Measurements from ENCODE around the gene CREG2. TPM values are rescaled to one million over a fixed set of nuclear protein-coding genes. Genes with fewer than 3 reads are reported as not detected.
"Not testable (repeated sequence)": the region's sequence is repeated elsewhere in the genome, so short reads cannot be mapped to it uniquely, and the experiment has no call there.

Gene CREG2
- total RNA-seq, 4 donors from 2014 or later: 0.40 TPM; not detected in 3

DNA sequence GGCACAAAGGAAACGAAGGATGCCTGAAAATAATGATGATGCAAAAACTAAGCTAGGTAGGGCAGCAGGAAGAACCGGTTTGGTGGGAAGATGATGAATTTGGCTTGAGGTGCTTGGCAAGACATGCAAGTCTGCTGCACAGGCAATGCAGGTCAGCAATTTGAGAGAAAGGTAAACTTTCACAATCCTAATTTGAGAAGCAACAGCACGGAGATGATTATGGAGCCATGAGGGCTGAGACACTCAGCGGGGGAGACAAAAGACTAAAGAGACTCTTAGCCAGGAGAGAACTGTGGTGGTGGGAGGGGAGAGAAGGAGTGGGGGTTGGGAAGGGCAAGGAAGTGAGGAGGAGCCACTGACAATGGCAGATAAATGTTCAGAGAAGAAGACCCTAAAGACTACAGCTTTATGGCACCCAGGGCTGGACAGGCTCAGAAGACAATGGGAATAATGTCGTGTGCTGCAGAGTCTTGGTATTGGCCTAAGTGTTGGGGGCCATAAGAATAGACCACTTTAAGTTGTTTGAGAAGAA is 59.4 kb downstream of the CREG2 start:
- Histone ChIP-seq H3K27me3 (no peaks in the 10 kb centered on the region), H3K9me3 (no peaks in the 10 kb centered on the region), H3K27ac (peak overlapping the region; percentile 40 to 61 (median 52)), H3K4me3 (no peak overlapping the region), H3K36me3 (no peaks in the 10 kb centered on the region), H3K4me1 (peaks cover 0 to 36% (median 4%) of the 10 kb centered on the region in 4 donors)
- no peak for TF ChIP-seq CTCF (IDR thresholded peaks at IDR 0.05)
- no peak for TF ChIP-seq POLR2A (IDR thresholded peaks at IDR 0.05)
- DNase-seq: no peak

- no peak for TF ChIP-seq POLR2A (IDR thresholded peaks at IDR 0.05)
- no peak for TF ChIP-seq CTCF (IDR thresholded peaks at IDR 0.05)
- DNase-seq: no peak
Observed at GRCh38 chr2:101325425-101325824, 61.9 kb downstream of the CREG2 start.

DNA sequence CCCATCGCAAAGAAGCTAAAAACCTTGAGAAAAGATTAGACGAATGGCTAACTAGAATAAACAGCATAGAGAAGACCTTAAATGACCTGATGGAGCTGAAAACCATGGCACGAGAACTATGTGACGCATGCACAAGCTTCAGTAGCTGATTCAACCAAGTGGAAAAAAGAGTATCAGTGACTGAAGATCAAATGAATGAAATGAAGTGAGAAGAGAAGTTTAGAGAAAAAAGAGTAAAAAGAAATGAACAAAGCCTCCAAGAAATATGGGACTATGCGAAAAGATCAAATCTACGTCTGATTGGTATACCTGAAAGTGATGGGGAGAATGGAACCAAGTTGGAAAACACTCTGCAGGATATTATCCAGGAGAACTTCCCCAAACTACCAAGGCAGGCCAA is 70.7 kb downstream of the CREG2 start:
- H3K4me1 ChIP-seq, H3K27ac ChIP-seq, H3K4me3 ChIP-seq, DNase-seq, H3K27me3 ChIP-seq, H3K36me3 ChIP-seq, H3K9me3 ChIP-seq: not testable (repeated sequence)

More at GRCh38 chr2:101325425-101325824, 61.9 kb downstream of the CREG2 start:
- H3K36me3 ChIP-seq: no peaks in the 10 kb centered on the region
- H3K27ac ChIP-seq: no peak overlapping the region
- H3K4me3 ChIP-seq: no peak overlapping the region
- no peaks in the 10 kb centered on the region for H3K27me3 ChIP-seq
- peaks cover 0 to 29% (median 4%) of the 10 kb centered on the region in 4 donors for H3K4me1 ChIP-seq
- H3K9me3 ChIP-seq: no peaks in the 10 kb centered on the region

DNA sequence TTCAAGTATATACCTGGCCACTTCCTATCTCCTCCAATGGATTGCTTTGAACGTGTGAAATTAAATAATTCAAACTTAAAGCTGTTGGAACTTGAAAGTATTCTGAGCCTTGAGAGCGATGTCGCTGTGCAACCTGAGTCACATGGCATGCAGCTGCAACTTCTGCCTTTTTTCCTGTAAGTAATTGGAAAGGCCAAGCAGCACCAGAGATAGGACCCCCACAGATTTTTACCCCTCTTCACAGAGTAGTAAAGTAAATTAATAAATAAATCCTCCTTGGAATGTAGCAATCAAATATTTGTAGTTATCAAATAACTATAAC is 75.6 kb downstream of the CREG2 start:
- Histone ChIP-seq H3K4me3 (no peak overlapping the region), H3K4me1 (peaks cover 0 to 18% (median 4%) of the 10 kb centered on the region in 4 donors), H3K27me3 (no peaks in the 10 kb centered on the region), H3K9me3 (no peaks in the 10 kb centered on the region), H3K27ac (peak overlapping the region in 3 of 4 donors; percentile 13 to 39 (median 17)), H3K36me3 (no peaks in the 10 kb centered on the region)
- peak in 2 of 3 donors; percentile 47 to 63 for DNase-seq
- no peak for TF ChIP-seq CTCF (IDR thresholded peaks at IDR 0.05)
- no peak for TF ChIP-seq POLR2A (IDR thresholded peaks at IDR 0.05)

DNA sequence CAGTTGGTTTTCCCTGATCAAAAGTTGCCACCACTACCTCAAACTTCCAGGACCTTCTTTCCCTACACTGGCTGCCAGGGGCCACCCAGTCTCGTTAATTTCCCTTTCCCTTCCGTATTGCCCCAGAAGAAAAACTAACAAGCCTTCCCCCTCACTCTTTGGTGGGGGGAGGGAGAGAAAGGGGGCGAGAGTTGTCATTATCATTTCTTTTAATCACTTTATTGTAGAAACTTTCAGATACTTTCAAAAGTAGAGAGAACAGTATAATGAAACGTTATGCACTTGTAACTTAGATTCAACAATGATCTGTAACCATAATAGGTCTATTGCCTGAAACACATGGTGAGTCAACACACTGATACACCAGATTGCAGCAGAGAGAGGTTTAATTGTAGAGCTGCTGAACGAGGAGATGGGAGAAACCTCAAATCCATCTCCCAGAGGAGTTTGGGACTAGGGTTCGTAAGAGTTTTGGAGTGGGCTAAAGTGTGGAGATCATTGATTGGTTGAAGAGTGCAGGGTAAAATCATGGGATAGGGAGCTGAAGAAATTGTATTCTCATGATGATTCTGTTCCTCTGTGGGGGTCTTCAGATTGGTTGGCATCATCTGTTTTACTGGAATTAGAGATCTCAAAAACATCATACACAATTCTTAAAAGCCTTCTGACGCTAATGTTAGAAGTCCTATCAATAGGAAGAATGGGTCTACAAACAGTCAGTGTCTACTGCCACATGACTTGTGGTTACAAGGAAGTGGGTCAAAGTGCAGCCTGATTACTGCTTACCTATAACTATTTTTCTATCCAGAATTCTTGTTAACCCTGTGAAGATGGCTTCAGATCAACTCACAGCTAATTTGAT is 76.2 kb downstream of the CREG2 start:
- Histone ChIP-seq H3K27ac (peak overlapping the region in 3 of 4 donors; percentile 13 to 44 (median 17)), H3K27me3 (no peaks in the 10 kb centered on the region), H3K4me3 (no peak overlapping the region), H3K36me3 (no peaks in the 10 kb centered on the region), H3K9me3 (no peaks in the 10 kb centered on the region), H3K4me1 (peaks cover 0 to 23% (median 4%) of the 10 kb centered on the region in 4 donors)
- DNase-seq: peak in 2 of 3 donors; percentile 47 to 70
- no peak for TF ChIP-seq CTCF (IDR thresholded peaks at IDR 0.05)
- no peak for TF ChIP-seq POLR2A (IDR thresholded peaks at IDR 0.05)

DNA sequence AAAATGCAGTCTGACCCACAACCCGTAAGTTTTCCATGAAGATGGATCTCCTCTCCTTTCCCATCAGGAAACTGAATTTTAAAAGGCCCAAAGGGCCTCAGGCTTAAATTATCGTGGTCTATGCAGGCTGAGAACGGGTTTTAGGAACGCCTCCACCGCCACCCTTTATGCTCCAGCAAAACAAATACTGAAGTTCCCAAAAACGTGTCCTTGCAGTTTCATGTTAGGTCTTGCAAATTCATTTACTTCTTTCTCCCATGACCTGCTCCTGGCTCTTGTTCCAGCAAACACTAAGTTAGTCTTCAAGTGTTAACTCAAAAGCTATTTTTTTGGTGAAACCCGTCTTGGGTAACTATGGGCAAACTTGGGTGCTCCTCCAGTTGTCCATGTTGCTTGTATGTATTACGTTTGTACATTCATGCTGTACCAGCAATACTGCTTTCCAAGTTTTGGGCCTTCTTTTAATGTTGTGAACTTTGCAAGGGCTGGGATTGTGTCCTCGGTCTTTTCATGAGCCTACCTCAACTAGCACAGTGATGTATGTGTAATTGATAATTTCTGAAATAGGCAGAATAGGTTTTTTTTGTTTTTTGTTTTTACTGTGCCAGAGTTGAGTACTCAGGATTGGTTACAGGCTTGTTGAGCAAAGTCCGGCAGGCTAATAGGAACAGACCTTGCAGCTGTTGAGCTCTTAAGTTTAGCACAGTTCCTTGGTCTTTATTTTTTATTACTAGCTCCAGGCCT is 77.0 kb downstream of the CREG2 start:
- Histone ChIP-seq H3K9me3 (no peaks in the 10 kb centered on the region), H3K4me3 (no peak overlapping the region), H3K27me3 (no peaks in the 10 kb centered on the region), H3K36me3 (no peaks in the 10 kb centered on the region), H3K27ac (peak overlapping the region in 2 of 4 donors; percentile 17 to 44), H3K4me1 (peaks cover 0 to 31% (median 4%) of the 10 kb centered on the region in 4 donors)
- DNase-seq: no peak
- no peak for TF ChIP-seq POLR2A (IDR thresholded peaks at IDR 0.05)
- TF ChIP-seq CTCF (IDR thresholded peaks at IDR 0.05): no peak

Measured in Peyer's patch (tissue), 4 donors.